Right kidney (tissue), 9 donors: Measurements from ENCODE around the gene SGPP1.
"Not testable (repeated sequence)": the region's sequence is repeated elsewhere in the genome, so short reads cannot be mapped to it uniquely, and the experiment has no call there.

Experiments used
- DNase-seq: peaks from one replicate; pipeline ENCODE4 v3.0.0-alpha.2; 2016
- long read RNA-seq, 8 donors: transcript quantifications; one replicate each; lab custom pipeline, GENCODE V29; 2026

The SGPP1 gene
- long read RNA-seq, donor 1, transcript SGPP1-201 (3 exons, 3,312 nt): major isoform, 14 of 28 reads
- long read RNA-seq, donor 1, partial matches to known transcripts: 14 of 28 reads
- long read RNA-seq, donor 1, other reads (novel, unspliced or antisense): 0 of 28 reads
- long read RNA-seq, donor 2, transcript SGPP1-201 (3 exons, 3,312 nt): major isoform, 12 of 12 reads
- long read RNA-seq, donor 2, partial matches to known transcripts: 0 of 12 reads
- long read RNA-seq, donor 2, other reads (novel, unspliced or antisense): 0 of 12 reads
- long read RNA-seq, donor 3, partial matches to known transcripts: 0 of 4 reads
- long read RNA-seq, donor 3, other reads (novel, unspliced or antisense): 0 of 4 reads
- long read RNA-seq, donor 4, transcript SGPP1-201 (3 exons, 3,312 nt): major isoform, 11 of 11 reads
- long read RNA-seq, donor 4, partial matches to known transcripts: 0 of 11 reads
- long read RNA-seq, donor 4, other reads (novel, unspliced or antisense): 0 of 11 reads
- long read RNA-seq, donor 5, transcript SGPP1-201 (3 exons, 3,312 nt): major isoform, 19 of 19 reads
- long read RNA-seq, donor 5, partial matches to known transcripts: 0 of 19 reads
- long read RNA-seq, donor 5, other reads (novel, unspliced or antisense): 0 of 19 reads
- long read RNA-seq, donor 6, transcript SGPP1-201 (3 exons, 3,312 nt): major isoform, 16 of 16 reads
- long read RNA-seq, donor 6, partial matches to known transcripts: 0 of 16 reads
- long read RNA-seq, donor 6, other reads (novel, unspliced or antisense): 0 of 16 reads
- long read RNA-seq, donor 7: 0 reads
- long read RNA-seq, donor 8, transcript SGPP1-201 (3 exons, 3,312 nt): major isoform, 13 of 13 reads
- long read RNA-seq, donor 8, partial matches to known transcripts: 0 of 13 reads
- long read RNA-seq, donor 8, other reads (novel, unspliced or antisense): 0 of 13 reads

GRCh38 chr14:63727736-63728728 is at the start of gene SGPP1:
Gene SGPP1 (minus strand): TSS chr14:63728065. CDS start chr14:63727944, 121 bp downstream.
- DNase-seq: peak; percentile 96

GRCh38 chr14:63777024-63777423 is 49.2 kb upstream of the SGPP1 start:
- DNase-seq: no peak

GRCh38 chr14:63773504-63773903 is 45.6 kb upstream of the SGPP1 start:
- DNase-seq: no peak

- DNase-seq: no peak
Measured at GRCh38 chr14:63770187-63770807, 42.4 kb upstream of the SGPP1 start.

GRCh38 chr14:63766611-63767010 is 38.7 kb upstream of the SGPP1 start:
- no peak for DNase-seq

- no peak for DNase-seq
Measured at GRCh38 chr14:63764620-63765139, 36.8 kb upstream of the SGPP1 start.

- no peak for DNase-seq
Measured at GRCh38 chr14:63764103-63764502, 36.2 kb upstream of the SGPP1 start.

GRCh38 chr14:63761351-63762117 is 33.7 kb upstream of the SGPP1 start:
- no peak for DNase-seq

- no peak for DNase-seq
Measured at GRCh38 chr14:63760014-63760413, 32.1 kb upstream of the SGPP1 start.

- no peak for DNase-seq
Measured at GRCh38 chr14:63759456-63759855, 31.6 kb upstream of the SGPP1 start.

- DNase-seq: no peak
Measured at GRCh38 chr14:63757211-63757610, 29.3 kb upstream of the SGPP1 start.

- DNase-seq: no peak
Measured at GRCh38 chr14:63752449-63753169, 24.7 kb upstream of the SGPP1 start.

- DNase-seq: not testable (repeated sequence)
Measured at GRCh38 chr14:63751076-63751475, 23.2 kb upstream of the SGPP1 start.

GRCh38 chr14:63747846-63748245 is 20.0 kb upstream of the SGPP1 start:
- no peak for DNase-seq

GRCh38 chr14:63745858-63746425 is 18.1 kb upstream of the SGPP1 start:
- DNase-seq: no peak

GRCh38 chr14:63745272-63745671 is 17.4 kb upstream of the SGPP1 start:
- DNase-seq: no peak

- no peak for DNase-seq
Measured at GRCh38 chr14:63737582-63738006, 9.7 kb upstream of the SGPP1 start.

GRCh38 chr14:63735720-63736119 is 7.9 kb upstream of the SGPP1 start:
- no peak for DNase-seq

GRCh38 chr14:63730659-63731058 is 2.8 kb upstream of the SGPP1 start:
- no peak for DNase-seq
